H1 (cell line): ENCODE results near the gene NFAT5. TPM values are rescaled to one million over a fixed set of nuclear protein-coding genes. Genes with fewer than 3 reads are reported as not detected.

ENCODE experiments used
- CTCF ChIA-PET: fragments of 300-600 bp; sonication (Branson Sonifier 250); formaldehyde crosslinking; loops from one replicate; lab custom pipeline; 2021; ENCODE audit not compliant: partially characterized antibody; lab: Charles Lee
- POLR2A ChIA-PET: fragments of 300-600 bp; sonication (Branson Sonifier 250); formaldehyde crosslinking; loops from one replicate; lab custom pipeline; 2021; ENCODE audit warnings: inconsistent platforms; ENCODE audit not compliant: partially characterized antibody; lab: Charles Lee
- DNase-seq, 2 experiments: peaks; one replicate each; pipeline versions ENCODE4 v3.0.0 to v3.0.0-alpha.2; 2010 to 2022; ENCODE audit warnings: low spot score in 2 of 2, low read depth in 1 of 2, mixed read lengths in 1 of 2
- FAIRE-seq: peaks from 2 replicates; lab custom pipeline; 2011; peaks lifted over from hg19 to GRCh38; lab: Jason Lieb, UNC
- H2AFZ ChIP-seq: 2 replicates; pipeline ENCODE4 v1.8.1; 2012; ENCODE audit warnings: low read length, inconsistent platforms
- H2AK5ac ChIP-seq: 2 replicates; pipeline ENCODE4 v1.6.1; 2013; ENCODE audit warnings: low read depth, low read length
- H2BK120ac ChIP-seq: replicated peaks from 2 replicates; pipeline ENCODE3; 2013; ENCODE audit warnings: low read depth, low read length, inconsistent platforms
- H2BK12ac ChIP-seq: 2 replicates; pipeline ENCODE4 v1.6.1; 2013; ENCODE audit warnings: low read depth, low read length
- H2BK15ac ChIP-seq: 2 replicates; pipeline ENCODE4 v1.6.1; 2013; ENCODE audit warnings: low read length
- H2BK20ac ChIP-seq: 2 replicates; pipeline ENCODE4 v1.6.1; 2013; ENCODE audit warnings: low read length
- H2BK5ac ChIP-seq: 2 replicates; pipeline ENCODE4 v1.6.1; 2013; ENCODE audit warnings: low read depth, low read length
- H3K14ac ChIP-seq: 2 replicates; pipeline ENCODE4 v1.6.1; 2013; ENCODE audit warnings: inconsistent platforms; ENCODE audit not compliant: insufficient read length
- H3K18ac ChIP-seq: 2 replicates; pipeline ENCODE4 v1.6.1; 2013; ENCODE audit warnings: low read length; ENCODE audit errors: extremely low read depth
- H3K23ac ChIP-seq: 2 replicates; pipeline ENCODE4 v1.6.1; 2013; ENCODE audit warnings: inconsistent platforms; ENCODE audit not compliant: insufficient read length
- H3K23me2 ChIP-seq: 2 replicates; pipeline ENCODE4 v1.6.1; 2013; ENCODE audit warnings: low read depth, low read length
- H3K27ac ChIP-seq: 2 replicates; pipeline ENCODE4 v1.6.1; 2011; ENCODE audit warnings: low read depth, low read length, inconsistent platforms
- H3K27me3 ChIP-seq, 4 experiments: replicated peaks in 1 of 4; 1 replicate in 1 of 4; 2 replicates in 3 of 4; pipeline versions ENCODE4 v1.6.1 to v1.8.1; 2011 to 2013; ENCODE audit warnings: low read length in 3 of 4, mild to moderate bottlenecking in 3 of 4, inconsistent platforms in 2 of 4, mixed read lengths in 2 of 4, moderate library complexity in 1 of 4; ENCODE audit not compliant: control insufficient read depth in 3 of 4, insufficient read depth in 3 of 4; ENCODE audit errors: extremely low read depth in 1 of 4
- H3K36me3 ChIP-seq, 4 experiments: 2 replicates each; pipeline versions ENCODE4 v1.6.1 to v1.8.1; 2011 to 2013; ENCODE audit warnings: mild to moderate bottlenecking in 4 of 4, low read length in 3 of 4, moderate library complexity in 2 of 4, control low read depth in 1 of 4, inconsistent platforms in 1 of 4; ENCODE audit not compliant: insufficient read depth in 4 of 4, control insufficient read depth in 2 of 4
- H3K4ac ChIP-seq: replicated peaks from 2 replicates; pipeline ENCODE3; 2013; ENCODE audit warnings: low read length, low read depth, mixed read lengths, inconsistent platforms; ENCODE audit not compliant: insufficient read length
- H3K4me1 ChIP-seq, 4 experiments: replicated peaks in 1 of 4; 1 replicate in 1 of 4; 2 replicates in 3 of 4; pipeline versions ENCODE4 v1.6.1 to v1.8.1; 2011 to 2013; ENCODE audit warnings: low read length in 3 of 4, inconsistent platforms in 2 of 4, mixed read lengths in 1 of 4; ENCODE audit not compliant: insufficient read depth in 4 of 4, control insufficient read depth in 3 of 4
- H3K4me2 ChIP-seq, 2 experiments: 2 replicates each; pipeline versions ENCODE4 v1.6.1 to v1.8.1; 2011 to 2013; ENCODE audit warnings: low read depth in 2 of 2, low read length in 2 of 2, control low read depth in 1 of 2, inconsistent platforms in 1 of 2, mild to moderate bottlenecking in 1 of 2; ENCODE audit not compliant: insufficient read depth in 1 of 2
- H3K4me3 ChIP-seq, 4 experiments: fragments of 200-600, 300-600 bp in 1 of 4; sonication (generic), shearing (Covaris generic), sonication (Bioruptor Twin) in 1 of 4; 2 replicates each; pipeline versions ENCODE4 v1.5.1 to v1.8.1; 2011 to 2016; ENCODE audit warnings: low read length in 4 of 4, low read depth in 3 of 4, control low read depth in 2 of 4, inconsistent platforms in 2 of 4, mild to moderate bottlenecking in 2 of 4, mixed read lengths in 1 of 4, moderate library complexity in 1 of 4; ENCODE audit not compliant: insufficient read depth in 2 of 4; ENCODE audit errors: extremely low read depth in 1 of 4
- H3K56ac ChIP-seq: replicated peaks from 2 replicates; pipeline ENCODE3; 2013; ENCODE audit warnings: low read depth, mild to moderate bottlenecking, mixed read lengths, low read length, inconsistent platforms; ENCODE audit not compliant: insufficient read length
- H3K79me1 ChIP-seq: 2 replicates; pipeline ENCODE4 v1.6.1; 2013; ENCODE audit warnings: low read depth, low read length, control low read depth
- H3K79me2 ChIP-seq, 2 experiments: 2 replicates each; pipeline versions ENCODE4 v1.6.1 to v1.8.1; 2012 to 2013; ENCODE audit warnings: low read length in 2 of 2, mild to moderate bottlenecking in 2 of 2, inconsistent platforms in 1 of 2; ENCODE audit not compliant: insufficient read depth in 2 of 2, control insufficient read depth in 1 of 2
- H3K9ac ChIP-seq, 4 experiments: replicated peaks in 1 of 4; 1 replicate in 1 of 4; 2 replicates in 3 of 4; pipeline versions ENCODE4 v1.6.1 to v1.8.1; 2011 to 2013; ENCODE audit warnings: low read depth in 3 of 4, low read length in 3 of 4, control low read depth in 2 of 4, mild to moderate bottlenecking in 2 of 4, moderate library complexity in 2 of 4, inconsistent platforms in 1 of 4; ENCODE audit errors: extremely low read depth in 1 of 4
- H3K9me3 ChIP-seq, 2 experiments: 2 replicates each; pipeline versions ENCODE4 v1.6.1 to v1.8.1; 2012 to 2013; ENCODE audit warnings: mild to moderate bottlenecking in 2 of 2, moderate library complexity in 2 of 2, control low read depth in 1 of 2, inconsistent platforms in 1 of 2, low read depth in 1 of 2, low read length in 1 of 2, mixed read lengths in 1 of 2; ENCODE audit not compliant: insufficient read depth in 2 of 2
- H4K20me1 ChIP-seq, 2 experiments: replicated peaks in 1 of 2; 2 replicates each; pipeline versions ENCODE3 to v1.8.1; 2011 to 2013; ENCODE audit warnings: inconsistent platforms in 2 of 2, low read length in 2 of 2, mild to moderate bottlenecking in 1 of 2; ENCODE audit not compliant: insufficient read depth in 2 of 2, control insufficient read depth in 1 of 2
- H4K5ac ChIP-seq: 2 replicates; pipeline ENCODE4 v1.6.1; 2013; ENCODE audit warnings: low read length, low read depth, mixed read lengths, inconsistent platforms; ENCODE audit not compliant: insufficient read length
- H4K8ac ChIP-seq: 2 replicates; pipeline ENCODE4 v1.8.0; 2013; ENCODE audit warnings: mild to moderate bottlenecking, moderate library complexity, low read length, inconsistent platforms; ENCODE audit not compliant: insufficient read depth; ENCODE audit errors: extremely low read depth
- H4K91ac ChIP-seq: replicated peaks from 2 replicates; pipeline ENCODE3; 2013; ENCODE audit warnings: low read length, mixed read lengths, inconsistent platforms; ENCODE audit not compliant: insufficient read length
- CBX5 ChIP-seq: fragments of 300-800, 300-1000 bp; sonication (generic); IDR thresholded peaks from 2 replicates; pipeline ENCODE4 v1.7.1; 2016; ENCODE audit warnings: antibody characterized with exemption, low read length, low read depth
- CREB1 ChIP-seq: IDR thresholded peaks from 2 replicates; pipeline ENCODE4 v1.6.1; 2012; ENCODE audit warnings: inconsistent platforms
- RXRA ChIP-seq: IDR thresholded peaks from 2 replicates; pipeline ENCODE4 v1.6.1; 2011; ENCODE audit warnings: low read depth, mild to moderate bottlenecking, low read length, moderate library complexity; ENCODE audit not compliant: insufficient read depth
- SP2 ChIP-seq: IDR thresholded peaks from 2 replicates; pipeline ENCODE4 v1.6.1; 2012; ENCODE audit warnings: mild to moderate bottlenecking, low read length, inconsistent platforms
- SP4 ChIP-seq: IDR thresholded peaks from 2 replicates; pipeline ENCODE4 v1.6.1; 2012; ENCODE audit warnings: low read length, inconsistent platforms
- TAF7 ChIP-seq: optimal IDR thresholded peaks from 2 replicates; pipeline ENCODE3; 2011; ENCODE audit warnings: low read depth, mild to moderate bottlenecking, inconsistent platforms, low read length, moderate library complexity, borderline replicate concordance
- ZNF274 ChIP-seq: IDR thresholded peaks from 2 replicates; pipeline ENCODE4 v1.7.0; 2012; ENCODE audit warnings: low read length, borderline replicate concordance; ENCODE audit errors: extremely low read depth
- WGBS, 2 experiments: shearing (Covaris generic) in 1 of 2; methylation state at CpG; one replicate each; pipeline versions ENCODE4 v1.1.6 to v1.1.7; 2013 to 2015; ENCODE audit warnings: low lambda C conversion rate in 2 of 2, mixed read lengths in 2 of 2, inconsistent platforms in 1 of 2, low coverage in 1 of 2, missing lambda C conversion rate in 1 of 2; ENCODE audit not compliant: insufficient replicate concordance in 2 of 2, insufficient coverage in 1 of 2, insufficient read length in 1 of 2; ENCODE audit errors: extremely low coverage in 1 of 2, missing lambda C conversion rate in 1 of 2; 5-methylcytosine and 5-hydroxymethylcytosine counted together
- polyA plus RNA-seq, 7 experiments: library from polyadenylated mRNA; depleted of rRNA in 3 of 7; stranded (reverse) in 5 of 7; unstranded in 2 of 7; fragments of >200 nt in 5 of 7; fragments of 200-250 nt in 2 of 7; gene quantifications; 1 replicate in 5 of 7; 2 replicates in 1 of 7; 4 replicates in 1 of 7; pipeline versions ENCODE4 v1.2.1 to v1.2.3, GENCODE V29; 2011 to 2013; ENCODE audit warnings: missing spikeins in 2 of 7, mixed read lengths in 2 of 7
- total RNA-seq: library from RNA; stranded (reverse); fragmentation: NEBNext Ultra II Directional; extraction: Animal tissue kit (Norgen Biotek cat#: 25700); gene quantifications from 2 replicates; pipeline ENCODE4 v1.2.1, GENCODE V29; 2021

Gene NFAT5
- total and polyA plus RNA-seq, 2 of the 8 experiments (the other 6 are each of a cell fraction or from before 2014, with no cell fraction given): 8.9 to 29.0 TPM

DNA sequence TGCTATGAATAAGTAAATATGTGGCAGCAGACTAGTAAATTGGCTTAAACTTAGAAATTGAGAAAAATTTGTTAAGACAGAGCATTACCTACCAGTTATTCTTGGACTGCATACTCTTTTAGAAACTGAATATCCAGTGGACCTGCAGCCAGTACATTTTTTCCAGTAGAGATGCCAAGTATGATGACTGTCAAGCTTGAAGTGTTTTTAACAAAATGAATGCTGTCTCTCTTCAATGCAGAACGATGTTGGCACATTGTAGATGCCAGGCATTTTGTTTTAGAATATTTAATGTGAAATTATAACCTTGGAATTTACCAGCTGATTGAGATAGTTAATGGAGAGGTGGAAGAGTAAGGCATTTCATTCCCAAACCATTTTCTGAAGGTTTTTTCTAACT, 52.5 kb downstream of the NFAT5 start:
- Histone ChIP-seq H2BK20ac (no peak overlapping the region), H3K56ac (no peak overlapping the region), H4K20me1 (no peaks in the 10 kb centered on the region)
- CTCF ChIA-PET: interaction anchor here (1.2 kb wide), 2 partner anchors 12 to 221 kb away, joined by 3 read pairs; no protein-coding TSS in a partner anchor
- TF ChIP-seq SP2 (no peak), SP4 (no peak), ZNF274 (no peak), CREB1 (no peak), RXRA (no peak), CBX5 (no peak), TAF7 (no peak)
- TF ChIP-seq, all 59 proteins: peak for 0
- POLR2A ChIA-PET: interaction anchor here (0.6 to 0.8 kb wide), 2 partner anchors 12 to 52 kb away, joined by 3 to 4 read pairs; no protein-coding TSS in a partner anchor
- Histone ChIP-seq H3K4me1 (peaks cover 0 to 4% (median 0%) of the 10 kb centered on the region in 4 experiments; a peak in 1 of 7 replicates), H4K8ac (no peak overlapping the region), H2AFZ (no peak overlapping the region), H3K4me2 (no peak overlapping the region), H3K9ac (no peak overlapping the region), H3K27ac (no peak overlapping the region), H2BK120ac (no peak overlapping the region), H3K18ac (no peak overlapping the region), H3K36me3 (no peaks in the 10 kb centered on the region), H2BK12ac (no peak overlapping the region), H2BK15ac (no peak overlapping the region), H3K79me2 (peaks cover 0 to 7% of the 10 kb centered on the region in 2 experiments; a peak in 1 of 4 replicates), H3K4ac (no peak overlapping the region), H4K91ac (no peak overlapping the region), H3K79me1 (0 out of 2 replicates have a peak, but pooled peaks cover 3% of the 10 kb centered on the region), H3K23me2 (no peaks in the 10 kb centered on the region), H3K9me3 (no peaks in the 10 kb centered on the region), H2AK5ac (no peak overlapping the region), H4K5ac (no peak overlapping the region), H3K27me3 (no peaks in the 10 kb centered on the region), H3K14ac (no peak overlapping the region), H2BK5ac (no peak overlapping the region), H3K23ac (no peak overlapping the region), H3K4me3 (no peak overlapping the region)
- FAIRE-seq: no peak
- WGBS, 2 experiments: 90% methylated on average over 1 of the region's 1 CpG; no CpG with 5 or more reads in 1 of the 2 experiments
- no peak for DNase-seq
